PC-3 (cell line): ENCODE data around the gene CALN1. TPM values are rescaled to one million over a fixed set of nuclear protein-coding genes. Genes with fewer than 3 reads are reported as not detected.

Experiments used
- ATAC-seq: fragments of 200-7000 bp; cut with Tn5 transposase; 2 replicates; pipeline ENCODE4 v1.9.1; 2020; ENCODE audit warnings: mild to moderate bottlenecking, moderate library complexity
- BruUV-seq: library from RNA; stranded (reverse); fragments of 400-500 nt; replicated peaks from 2 replicates; lab custom pipeline; 2021; lab: Mats Ljungman, UMichigan
- CTCF ChIA-PET: fragments of 300-600 bp; sonication (Branson Sonifier 250); formaldehyde crosslinking; loops from one replicate; lab custom pipeline; 2022; ENCODE audit warnings: antibody characterized with exemption; lab: Charles Lee
- POLR2A ChIA-PET: fragments of 300-600 bp; sonication (Branson Sonifier 250); formaldehyde crosslinking; loops from one replicate; lab custom pipeline; 2022; ENCODE audit warnings: antibody characterized with exemption; ENCODE audit not compliant: unreplicated experiment; lab: Charles Lee
- DNase-seq: peaks from one replicate; pipeline ENCODE4 v3.0.0-alpha.2; 2015
- H2AFZ ChIP-seq: fragments of 300-600 bp; sonication (generic); 2 replicates; pipeline ENCODE4 v1.6.0; 2016; ENCODE audit warnings: antibody characterized with exemption, low read length
- H3F3A ChIP-seq: fragments of 300-600 bp; sonication (generic); one replicate; pipeline ENCODE4 v1.6.0; 2017; ENCODE audit warnings: antibody characterized with exemption, low read length, control low read depth, mild to moderate bottlenecking; ENCODE audit not compliant: unreplicated experiment
- H3K27ac ChIP-seq: fragments of 300-600 bp; sonication (generic); 2 replicates; pipeline ENCODE4 v1.5.1; 2016; ENCODE audit warnings: mild to moderate bottlenecking, low read length
- H3K27me3 ChIP-seq: fragments of 300-600 bp; sonication (generic); 2 replicates; pipeline ENCODE4 v1.6.1; 2016; ENCODE audit warnings: low read length, mixed read lengths
- H3K36me3 ChIP-seq: fragments of 300-600 bp; sonication (generic); 2 replicates; pipeline ENCODE4 v1.6.1; 2016; ENCODE audit warnings: low read depth, mixed run types, low read length, mixed read lengths
- H3K4me1 ChIP-seq: fragments of 300-600 bp; sonication (generic); 2 replicates; pipeline ENCODE4 v1.5.1; 2016; ENCODE audit warnings: low read length; ENCODE audit not compliant: insufficient read depth
- H3K4me2 ChIP-seq: fragments of 300-600 bp; sonication (generic); 2 replicates; pipeline ENCODE4 v1.6.0; 2016; ENCODE audit warnings: low read length
- H3K4me3 ChIP-seq: fragments of 300-600 bp; sonication (generic); 2 replicates; pipeline ENCODE4 v1.5.1; 2016; ENCODE audit warnings: mild to moderate bottlenecking, low read length, mixed read lengths
- H3K79me2 ChIP-seq: fragments of 300-600 bp; sonication (generic); 2 replicates; pipeline ENCODE4 v1.6.1; 2017; ENCODE audit warnings: low read length, mixed read lengths
- H3K9ac ChIP-seq: fragments of 300-600 bp; sonication (generic); 2 replicates; pipeline ENCODE4 v1.6.0; 2016; ENCODE audit warnings: mild to moderate bottlenecking, low read length
- H3K9me2 ChIP-seq: fragments of 300-600 bp; sonication (generic); replicated peaks from 2 replicates; pipeline ENCODE4 v1.6.1; 2016; ENCODE audit warnings: mixed run types, low read length, mixed read lengths
- H3K9me3 ChIP-seq: fragments of 300-600 bp; sonication (generic); 2 replicates; pipeline ENCODE4 v1.6.1; 2016; ENCODE audit warnings: low read length, mixed read lengths
- H4K20me1 ChIP-seq: fragments of 300-600 bp; sonication (generic); 2 replicates; pipeline ENCODE4 v1.6.1; 2016; ENCODE audit warnings: low read length, mixed read lengths
- EZH2 ChIP-seq: fragments of 300-600 bp; sonication (generic); IDR thresholded peaks from one replicate; pipeline ENCODE4 v1.6.1; 2017; ENCODE audit warnings: antibody characterized with exemption, mild to moderate bottlenecking, low read length; ENCODE audit not compliant: unreplicated experiment
- EZH2phosphoT487 ChIP-seq: fragments of 300-600 bp; sonication (generic); IDR thresholded peaks from 2 replicates; pipeline ENCODE4 v1.6.1; 2018; ENCODE audit warnings: mild to moderate bottlenecking, antibody characterized with exemption, low read length, borderline replicate concordance
- intact Hi-C: fragments of 100-400 bp; cut with micrococcal nuclease; formaldehyde crosslinking; loops from 2 replicates; pipeline ENCODE4 v1.9.0; 2023
- total RNA-seq: library from RNA; depleted of rRNA; stranded (reverse); fragments of >200 nt; gene quantifications from 2 replicates; pipeline ENCODE4 v1.2.3, GENCODE V29; 2014
- TF ChIP-seq, protein P1 (sequence below): fragments of 300-600 bp; sonication (generic); conservative IDR thresholded peaks from 2 replicates; pipeline ENCODE4 v1.5.1; 2017; ENCODE audit warnings: antibody characterized with exemption, low read depth, mild to moderate bottlenecking, low read length

The CALN1 gene
- total RNA-seq, 1 experiment from 2014 or later = not detected

- Histone ChIP-seq H3K4me2 (no peak overlapping the region), H3K27ac (no peak overlapping the region), H3K4me1 (no peaks in the 10 kb centered on the region), H3K9me2 (no peaks in the 10 kb centered on the region), H3K79me2 (no peaks in the 10 kb centered on the region), H3K9me3 (no peaks in the 10 kb centered on the region), H3K36me3 (no peaks in the 10 kb centered on the region), H2AFZ (no peak overlapping the region), H3F3A (no peaks in the 10 kb centered on the region), H3K4me3 (no peak overlapping the region), H3K27me3 (0 out of 2 replicates have a peak, but pooled peaks cover 5% of the 10 kb centered on the region), H4K20me1 (no peaks in the 10 kb centered on the region), H3K9ac (no peak overlapping the region)
- TF ChIP-seq EZH2phosphoT487 = no peak
- TF ChIP-seq, protein P1, sequence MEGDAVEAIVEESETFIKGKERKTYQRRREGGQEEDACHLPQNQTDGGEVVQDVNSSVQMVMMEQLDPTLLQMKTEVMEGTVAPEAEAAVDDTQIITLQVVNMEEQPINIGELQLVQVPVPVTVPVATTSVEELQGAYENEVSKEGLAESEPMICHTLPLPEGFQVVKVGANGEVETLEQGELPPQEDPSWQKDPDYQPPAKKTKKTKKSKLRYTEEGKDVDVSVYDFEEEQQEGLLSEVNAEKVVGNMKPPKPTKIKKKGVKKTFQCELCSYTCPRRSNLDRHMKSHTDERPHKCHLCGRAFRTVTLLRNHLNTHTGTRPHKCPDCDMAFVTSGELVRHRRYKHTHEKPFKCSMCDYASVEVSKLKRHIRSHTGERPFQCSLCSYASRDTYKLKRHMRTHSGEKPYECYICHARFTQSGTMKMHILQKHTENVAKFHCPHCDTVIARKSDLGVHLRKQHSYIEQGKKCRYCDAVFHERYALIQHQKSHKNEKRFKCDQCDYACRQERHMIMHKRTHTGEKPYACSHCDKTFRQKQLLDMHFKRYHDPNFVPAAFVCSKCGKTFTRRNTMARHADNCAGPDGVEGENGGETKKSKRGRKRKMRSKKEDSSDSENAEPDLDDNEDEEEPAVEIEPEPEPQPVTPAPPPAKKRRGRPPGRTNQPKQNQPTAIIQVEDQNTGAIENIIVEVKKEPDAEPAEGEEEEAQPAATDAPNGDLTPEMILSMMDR = no peak
- intact Hi-C loops = no loop called here
- ATAC-seq = no peak
- CTCF ChIA-PET = no interaction called here
- no TSS peak for BruUV-seq
- no peak for DNase-seq
- POLR2A ChIA-PET = no interaction called here
Observed at GRCh38 chr7:72386118-72386517, 26.0 kb downstream of the CALN1 start.

GRCh38 chr7:72362246-72362645 is 49.9 kb downstream of the CALN1 start:
- H2AFZ ChIP-seq = no peak overlapping the region
- H3K4me2 ChIP-seq = no peak overlapping the region
- H3K27me3 ChIP-seq = 0 out of 2 replicates have a peak, but pooled peaks cover 6% of the 10 kb centered on the region
- no TSS peak for BruUV-seq
- H3K9me3 ChIP-seq = no peaks in the 10 kb centered on the region
- H3K9ac ChIP-seq = no peak overlapping the region
- H4K20me1 ChIP-seq = no peaks in the 10 kb centered on the region
- no peaks in the 10 kb centered on the region for H3K4me1 ChIP-seq
- no peaks in the 10 kb centered on the region for H3K36me3 ChIP-seq
- H3K9me2 ChIP-seq = no peaks in the 10 kb centered on the region
- no peaks in the 10 kb centered on the region for H3F3A ChIP-seq
- ATAC-seq = no peak
- H3K4me3 ChIP-seq = no peak overlapping the region
- TF ChIP-seq EZH2 = no peak
- TF ChIP-seq, protein P1 = no peak
- TF ChIP-seq EZH2phosphoT487 = no peak
- intact Hi-C loops = no loop called here
- ChIA-PET POLR2A (no interaction called here), CTCF (no interaction called here)
- no peak overlapping the region for H3K27ac ChIP-seq
- no peaks in the 10 kb centered on the region for H3K79me2 ChIP-seq
- no peak for DNase-seq

GRCh38 chr7:72345208-72345727 is 66.9 kb downstream of the CALN1 start:
- Histone ChIP-seq H3F3A (no peaks in the 10 kb centered on the region), H3K27me3 (peaks cover 23% of the 10 kb centered on the region), H3K36me3 (no peaks in the 10 kb centered on the region), H3K79me2 (no peaks in the 10 kb centered on the region), H3K9me3 (no peaks in the 10 kb centered on the region), H3K9me2 (no peaks in the 10 kb centered on the region), H4K20me1 (no peaks in the 10 kb centered on the region), H3K4me1 (no peaks in the 10 kb centered on the region), H3K4me3 (no peak overlapping the region), H3K4me2 (no peak overlapping the region), H3K9ac (no peak overlapping the region), H2AFZ (no peak overlapping the region), H3K27ac (no peak overlapping the region)
- TF ChIP-seq, protein P1 = no peak
- TF ChIP-seq EZH2 (no peak), EZH2phosphoT487 (no peak)
- CTCF ChIA-PET = no interaction called here
- BruUV-seq = no TSS peak
- ATAC-seq (no peak), DNase-seq (no peak)
- intact Hi-C loops = no loop called here
- POLR2A ChIA-PET = no interaction called here
